Measurements from ENCODE around the gene TMEM92.

Gene TMEM92

DNA sequence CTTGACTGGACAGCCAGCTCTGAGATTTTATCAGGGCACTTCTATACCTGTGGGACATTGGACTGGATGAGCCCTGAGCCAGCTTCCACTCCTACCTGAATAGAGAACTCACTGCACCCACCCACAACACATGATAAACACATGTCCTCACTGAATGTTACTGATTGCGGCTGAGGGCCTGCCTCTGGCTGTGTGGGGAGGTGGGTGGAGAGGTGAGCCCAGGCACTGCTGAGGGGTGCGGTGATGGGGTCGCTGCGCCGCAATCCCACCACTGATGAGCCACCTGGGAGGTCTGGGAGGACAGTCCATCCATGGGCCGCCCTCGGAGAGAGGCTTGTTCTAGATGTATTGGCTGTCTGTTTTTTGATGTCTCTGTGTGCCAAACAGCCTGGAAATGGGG, 5.4 kb downstream of the TMEM92 start:
- H3K4me3 ChIP-seq (ENCODE audit: control insufficient read depth, low read depth, low read length): no peak overlapping the region
- no peak for DNase-seq (ENCODE audit: low read depth)
- TF ChIP-seq, protein P1, sequence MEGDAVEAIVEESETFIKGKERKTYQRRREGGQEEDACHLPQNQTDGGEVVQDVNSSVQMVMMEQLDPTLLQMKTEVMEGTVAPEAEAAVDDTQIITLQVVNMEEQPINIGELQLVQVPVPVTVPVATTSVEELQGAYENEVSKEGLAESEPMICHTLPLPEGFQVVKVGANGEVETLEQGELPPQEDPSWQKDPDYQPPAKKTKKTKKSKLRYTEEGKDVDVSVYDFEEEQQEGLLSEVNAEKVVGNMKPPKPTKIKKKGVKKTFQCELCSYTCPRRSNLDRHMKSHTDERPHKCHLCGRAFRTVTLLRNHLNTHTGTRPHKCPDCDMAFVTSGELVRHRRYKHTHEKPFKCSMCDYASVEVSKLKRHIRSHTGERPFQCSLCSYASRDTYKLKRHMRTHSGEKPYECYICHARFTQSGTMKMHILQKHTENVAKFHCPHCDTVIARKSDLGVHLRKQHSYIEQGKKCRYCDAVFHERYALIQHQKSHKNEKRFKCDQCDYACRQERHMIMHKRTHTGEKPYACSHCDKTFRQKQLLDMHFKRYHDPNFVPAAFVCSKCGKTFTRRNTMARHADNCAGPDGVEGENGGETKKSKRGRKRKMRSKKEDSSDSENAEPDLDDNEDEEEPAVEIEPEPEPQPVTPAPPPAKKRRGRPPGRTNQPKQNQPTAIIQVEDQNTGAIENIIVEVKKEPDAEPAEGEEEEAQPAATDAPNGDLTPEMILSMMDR (IDR thresholded peaks at IDR 0.05; ENCODE audit: control insufficient read depth, insufficient read depth, low read depth, low read length, missing control alignments): no peak

DNA sequence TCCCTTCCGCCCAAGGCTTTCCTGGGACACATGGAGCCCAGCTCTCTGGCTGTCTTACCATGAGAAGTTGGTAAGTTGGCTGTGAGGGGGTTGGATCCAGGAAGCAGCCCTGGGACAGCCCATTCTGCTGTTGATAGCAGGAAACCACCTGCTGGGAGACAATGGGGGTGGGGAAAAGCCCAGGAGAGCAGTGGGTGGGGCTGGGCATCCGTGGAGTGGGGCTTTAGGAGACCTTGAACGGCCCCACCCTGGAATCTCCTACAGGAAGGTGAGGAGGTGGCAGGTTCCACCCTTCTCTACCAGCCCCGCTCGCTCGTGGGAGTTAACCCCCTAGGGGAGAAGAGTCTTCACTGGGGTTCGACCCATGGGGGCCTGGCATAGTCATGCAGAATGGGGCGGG, 5.8 kb downstream of the TMEM92 start:
- no peak for DNase-seq (ENCODE audit: low read depth)
- H3K4me3 ChIP-seq (ENCODE audit: control insufficient read depth, low read depth, low read length): no peak overlapping the region
- TF ChIP-seq, protein P1 (IDR thresholded peaks at IDR 0.05; ENCODE audit: control insufficient read depth, insufficient read depth, low read depth, low read length, missing control alignments): no peak

DNA sequence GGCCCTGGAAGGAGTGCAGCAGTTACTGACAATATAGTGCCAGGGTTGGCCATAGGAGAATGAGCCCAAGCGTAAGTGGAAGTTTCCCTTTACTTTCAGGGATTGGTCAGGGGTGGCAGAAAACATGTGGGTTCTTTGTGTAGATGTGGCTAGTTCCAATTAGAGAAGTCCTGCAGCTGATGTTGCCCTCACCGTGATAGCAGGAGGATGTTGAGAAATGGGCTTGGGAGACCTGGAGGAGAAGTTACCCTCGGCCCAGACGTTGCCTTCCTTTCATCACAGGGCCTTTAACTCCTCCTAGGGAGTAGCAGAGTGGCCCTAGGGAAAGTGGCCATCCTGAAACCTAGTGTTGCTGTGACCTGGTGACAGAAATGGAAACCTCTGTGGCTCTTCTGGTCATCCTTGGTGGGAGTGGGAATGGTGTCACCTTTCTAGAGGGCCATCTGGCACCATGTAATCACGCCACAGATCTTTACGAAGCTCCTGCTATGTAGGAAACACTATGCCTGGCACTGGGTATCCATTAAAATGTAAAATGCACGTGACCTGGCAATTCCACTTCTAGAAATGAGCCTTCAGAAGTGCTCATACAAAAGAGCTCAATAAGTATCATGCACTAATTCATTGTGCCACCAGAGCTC, 6.7 kb downstream of the TMEM92 start:
- H3K4me3 ChIP-seq (ENCODE audit: control insufficient read depth, low read depth, low read length): no peak overlapping the region
- TF ChIP-seq, protein P1 (IDR thresholded peaks at IDR 0.05; ENCODE audit: control insufficient read depth, insufficient read depth, low read depth, low read length, missing control alignments): no peak
- no peak for DNase-seq (ENCODE audit: low read depth)

DNA sequence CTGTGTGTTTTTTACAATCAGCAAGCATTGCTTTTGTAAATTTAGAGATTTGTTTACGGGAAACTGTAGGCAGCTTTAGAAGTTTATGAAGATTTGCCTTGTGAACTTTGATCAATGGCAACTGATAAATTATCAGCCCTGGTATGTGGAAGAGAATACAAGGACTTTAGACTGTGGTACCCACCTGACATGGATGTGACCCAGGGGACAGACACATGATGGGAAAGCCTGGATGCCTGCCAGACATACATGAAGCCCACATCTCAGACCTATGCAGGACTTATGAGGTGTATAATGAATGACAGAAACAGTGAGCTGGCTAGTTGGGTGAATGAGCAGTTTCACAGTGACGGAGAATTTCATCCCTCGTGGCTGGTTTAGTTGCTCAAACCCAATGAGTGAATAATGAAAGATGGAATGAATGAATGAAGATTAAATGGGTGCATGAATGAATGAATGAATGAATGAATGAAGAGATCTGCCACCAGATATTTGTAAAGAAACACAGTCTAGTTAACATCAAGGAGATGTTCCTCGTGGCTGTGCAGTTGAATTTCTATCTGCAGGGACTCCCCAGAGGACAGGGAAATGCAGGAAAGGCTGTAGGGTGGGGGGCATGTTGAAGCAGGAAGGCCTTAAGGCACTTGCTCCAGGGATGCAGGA, 7.6 kb downstream of the TMEM92 start:
- TF ChIP-seq, protein P1 (IDR thresholded peaks at IDR 0.05; ENCODE audit: control insufficient read depth, insufficient read depth, low read depth, low read length, missing control alignments): no peak
- no peak overlapping the region for H3K4me3 ChIP-seq (ENCODE audit: control insufficient read depth, low read depth, low read length)
- DNase-seq (ENCODE audit: low read depth): no peak

DNA sequence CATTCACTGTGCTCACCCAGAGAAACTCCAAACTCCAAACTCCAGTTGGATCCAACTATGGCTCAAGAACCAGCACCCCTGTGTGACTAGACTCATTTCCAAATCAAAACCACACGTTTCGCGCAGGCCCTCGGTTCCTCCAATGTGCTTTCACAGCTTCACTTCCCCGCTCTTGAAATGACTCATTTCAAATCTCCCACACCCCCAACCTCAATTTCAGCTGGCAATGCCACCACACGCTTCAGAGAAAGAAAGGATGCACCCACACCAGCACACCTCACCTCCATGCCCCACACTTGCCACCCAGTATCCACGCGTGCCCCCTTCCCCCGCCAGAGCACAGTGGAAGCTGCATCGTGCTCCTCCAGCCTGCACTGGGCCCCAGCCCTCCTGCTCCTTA, 9.0 kb downstream of the TMEM92 start:
- DNase-seq (ENCODE audit: low read depth): no peak
- TF ChIP-seq, protein P1 (IDR thresholded peaks at IDR 0.05; ENCODE audit: control insufficient read depth, insufficient read depth, low read depth, low read length, missing control alignments): no peak
- H3K4me3 ChIP-seq (ENCODE audit: control insufficient read depth, low read depth, low read length): no peak overlapping the region

DNA sequence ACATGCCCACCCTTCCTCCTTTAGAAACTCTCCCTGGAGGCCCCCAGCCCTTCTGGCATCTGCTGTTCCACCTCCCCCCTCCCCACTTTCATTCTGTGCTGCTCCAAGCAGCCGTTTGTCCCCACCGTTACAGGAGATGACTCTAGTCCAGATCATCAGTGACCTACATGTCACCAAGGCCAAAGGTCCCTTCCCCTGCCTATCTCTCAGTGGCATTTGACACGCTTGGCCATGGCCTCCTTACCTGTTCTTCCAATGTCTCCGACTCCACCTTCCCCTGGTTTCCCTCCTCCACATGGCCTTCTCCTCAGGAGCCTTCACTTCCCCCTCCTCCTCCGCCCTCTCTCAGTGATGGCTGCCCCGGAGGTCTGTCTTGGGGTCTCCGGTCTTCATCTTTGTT, 9.4 kb downstream of the TMEM92 start:
- no peak for DNase-seq (ENCODE audit: low read depth)
- TF ChIP-seq, protein P1 (IDR thresholded peaks at IDR 0.05; ENCODE audit: control insufficient read depth, insufficient read depth, low read depth, low read length, missing control alignments): no peak
- no peak overlapping the region for H3K4me3 ChIP-seq (ENCODE audit: control insufficient read depth, low read depth, low read length)

Data from AG09309 (cell line).